T-helper 17 cell (primary cell): Measurements from ENCODE around the gene EGFR. TPM values are rescaled to one million over a fixed set of nuclear protein-coding genes. Genes with fewer than 3 reads are reported as not detected.
A peak's percentile ranks its signal among the peaks of the same experiment; 100 is the strongest.

Experiments used
- ATAC-seq: fragments of 150-1000 bp; cut with Tn5 transposase; 2 replicates; pipeline ENCODE4 v1.10.0; 2021; ENCODE audit warnings: mild to moderate bottlenecking, moderate library complexity
- DNase-seq, 3 donors: peaks; one replicate each; pipeline versions ENCODE4 v3.0.0 to v3.0.0-alpha.2; 2020 to 2021
- H3K9me3 ChIP-seq: one replicate; pipeline ENCODE4 v1.7.0; 2013; ENCODE audit warnings: low read length, mild to moderate bottlenecking; ENCODE audit not compliant: control insufficient read depth, poor library complexity, severe bottlenecking
- H3K27ac Mint-ChIP-seq: one replicate; pipeline ENCODE4 v1.8.0; 2022; ENCODE audit warnings: mild to moderate bottlenecking, moderate library complexity, mixed read lengths
- H3K27me3 Mint-ChIP-seq: one replicate; pipeline ENCODE4 v1.8.0; 2022; ENCODE audit warnings: mixed read lengths
- H3K36me3 Mint-ChIP-seq: one replicate; pipeline ENCODE4 v1.8.0; 2022; ENCODE audit warnings: low read depth, mixed read lengths
- H3K4me1 Mint-ChIP-seq: one replicate; pipeline ENCODE4 v1.8.0; 2022; ENCODE audit warnings: mild to moderate bottlenecking, mixed read lengths
- H3K4me3 Mint-ChIP-seq: one replicate; pipeline ENCODE4 v1.8.0; 2022; ENCODE audit warnings: mild to moderate bottlenecking, moderate library complexity, mixed read lengths
- total RNA-seq, 4 donors: library from RNA in 2 of 4; stranded (reverse) in 2 of 4; gene quantifications; one replicate each; pipeline ENCODE4 v1.2.3 and lab custom pipeline; 2022 to 2026

EGFR gene
- total RNA-seq, 2 donors from 2014 or later = not detected

DNA sequence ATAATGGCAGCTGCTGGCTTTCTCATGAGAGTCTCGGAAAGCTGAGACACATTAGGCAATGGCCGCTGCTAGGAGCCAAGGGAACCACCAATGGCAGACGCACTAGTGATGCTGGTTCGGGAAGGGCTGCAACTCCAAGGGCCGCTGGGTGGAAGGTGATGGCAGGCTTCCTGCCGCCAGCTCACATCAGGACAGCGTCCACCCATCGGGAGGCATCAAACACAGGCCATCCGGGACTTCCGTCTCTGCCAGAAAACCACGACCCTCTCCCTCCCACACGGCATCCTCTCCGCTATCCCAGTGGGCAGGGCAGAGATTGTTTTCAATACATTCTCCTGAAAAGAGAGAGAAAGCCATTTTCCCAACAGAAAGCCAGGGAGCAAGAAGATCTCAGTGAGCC, 27.5 kb upstream of the EGFR start:
- Mint-ChIP-seq H3K4me3 (no peak overlapping the region), H3K27ac (no peak overlapping the region), H3K4me1 (peaks cover 11% of the 10 kb centered on the region), H3K36me3 (no peaks in the 10 kb centered on the region), H3K27me3 (peaks cover 6% of the 10 kb centered on the region)
- no peaks in the 10 kb centered on the region for H3K9me3 ChIP-seq
- DNase-seq (no peak), ATAC-seq (no peak)

DNA sequence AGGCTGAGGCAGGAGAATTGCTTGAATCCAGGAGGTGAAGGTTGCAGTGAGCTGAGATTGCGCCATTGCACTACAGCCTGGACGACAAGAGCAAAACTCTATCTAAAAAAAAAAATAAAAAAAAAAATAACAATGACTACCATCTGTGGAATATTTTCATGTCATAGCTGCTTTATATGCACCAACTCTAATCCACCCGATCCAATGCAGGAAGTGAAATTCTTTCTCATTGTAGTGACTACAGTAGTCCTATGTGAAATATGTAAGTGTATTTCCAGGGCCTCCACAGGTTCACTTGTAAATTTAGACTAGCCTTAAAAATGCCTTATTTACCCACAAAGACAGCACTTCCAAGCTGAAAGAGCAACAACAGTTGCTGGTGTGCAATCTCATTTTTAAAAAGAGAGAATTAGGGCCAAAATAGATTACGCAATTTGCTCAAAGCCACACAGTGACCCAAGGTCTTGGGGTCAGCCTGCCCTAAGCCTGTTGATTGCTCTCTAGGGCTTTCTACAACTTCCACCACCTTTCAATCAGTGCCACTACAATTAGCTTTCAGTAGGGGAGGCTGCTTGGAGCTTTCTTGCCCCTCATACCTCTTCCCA, 25.8 kb upstream of the EGFR start:
- H3K4me3 Mint-ChIP-seq = no peak overlapping the region

DNA sequence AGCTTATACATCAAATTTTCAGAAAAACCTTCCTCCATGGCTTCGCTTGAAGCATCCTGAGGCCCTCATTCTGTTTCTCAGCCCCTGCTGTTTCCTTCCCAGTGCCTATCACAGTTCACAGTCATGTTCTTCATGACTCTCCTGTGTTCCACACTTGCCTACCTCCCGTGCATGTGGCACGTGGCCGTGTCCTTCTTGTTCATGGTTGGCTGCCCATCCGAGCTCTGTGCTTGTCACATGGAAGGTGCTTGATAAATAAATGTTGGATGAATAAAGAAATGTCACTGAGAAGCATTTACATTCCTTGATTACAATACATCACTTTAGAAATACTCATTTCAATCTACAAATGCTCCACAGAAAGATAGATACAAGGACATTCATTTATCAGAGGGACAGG, 23.7 kb upstream of the EGFR start:
- peak overlapping the region; percentile 24 for H3K27ac Mint-ChIP-seq

More for the DNA sequence above, 25.8 kb upstream of the EGFR start:
- H3K36me3 Mint-ChIP-seq = no peaks in the 10 kb centered on the region
- DNase-seq = no peak
- no peak for ATAC-seq
- H3K9me3 ChIP-seq = no peaks in the 10 kb centered on the region
- no peaks in the 10 kb centered on the region for H3K27me3 Mint-ChIP-seq
- H3K27ac Mint-ChIP-seq = no peak overlapping the region
- H3K4me1 Mint-ChIP-seq = peaks cover 15% of the 10 kb centered on the region

DNA sequence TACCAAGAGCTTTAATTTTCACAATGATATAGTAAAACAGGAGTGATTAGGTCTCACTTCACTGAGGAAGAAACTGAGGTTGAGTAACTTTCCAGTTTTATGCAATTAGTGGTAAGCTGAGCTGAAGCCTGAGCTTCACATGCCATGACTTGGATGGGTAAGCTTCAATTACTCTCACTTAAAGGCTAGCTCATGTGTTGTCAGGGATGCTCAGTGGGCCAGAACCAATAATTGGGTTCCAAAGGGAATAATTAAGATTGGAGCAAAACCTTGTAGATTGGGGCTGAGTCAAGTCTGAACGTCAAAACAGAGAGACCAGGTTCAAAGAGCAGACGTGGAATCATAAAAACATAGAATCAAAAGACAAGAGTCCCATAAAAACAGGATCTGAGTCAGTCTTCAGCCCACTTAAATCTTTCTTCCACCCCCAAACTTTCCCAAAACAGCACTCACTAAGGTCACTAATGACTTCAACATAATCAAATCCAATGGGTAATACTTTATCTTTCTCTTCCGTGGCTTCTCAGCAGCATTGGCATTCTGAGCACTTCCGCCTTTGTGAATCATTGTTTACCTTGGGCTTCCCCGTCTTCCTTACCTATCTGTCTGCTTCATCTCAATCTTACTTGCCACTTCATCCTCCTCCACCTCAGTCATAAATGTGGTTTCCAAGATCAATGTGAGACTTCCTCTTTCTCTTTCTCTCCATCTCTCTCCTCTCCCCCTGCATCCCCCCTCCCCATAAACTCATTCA, 23.0 kb upstream of the EGFR start:
- DNase-seq (no peak), ATAC-seq (peak; percentile 93)
- peaks cover 6% of the 10 kb centered on the region for H3K27me3 Mint-ChIP-seq
- peaks cover 15% of the 10 kb centered on the region for H3K4me1 Mint-ChIP-seq
- peak overlapping the region; percentile 24 for H3K27ac Mint-ChIP-seq
- H3K4me3 Mint-ChIP-seq = no peak overlapping the region
- no peaks in the 10 kb centered on the region for H3K36me3 Mint-ChIP-seq
- H3K9me3 ChIP-seq = no peaks in the 10 kb centered on the region

More for the DNA sequence above, 23.7 kb upstream of the EGFR start:
- H3K9me3 ChIP-seq = no peaks in the 10 kb centered on the region
- Mint-ChIP-seq H3K27me3 (peaks cover 6% of the 10 kb centered on the region), H3K4me3 (no peak overlapping the region), H3K36me3 (no peaks in the 10 kb centered on the region), H3K4me1 (peaks cover 15% of the 10 kb centered on the region)
- DNase-seq = no peak
- no peak for ATAC-seq

DNA sequence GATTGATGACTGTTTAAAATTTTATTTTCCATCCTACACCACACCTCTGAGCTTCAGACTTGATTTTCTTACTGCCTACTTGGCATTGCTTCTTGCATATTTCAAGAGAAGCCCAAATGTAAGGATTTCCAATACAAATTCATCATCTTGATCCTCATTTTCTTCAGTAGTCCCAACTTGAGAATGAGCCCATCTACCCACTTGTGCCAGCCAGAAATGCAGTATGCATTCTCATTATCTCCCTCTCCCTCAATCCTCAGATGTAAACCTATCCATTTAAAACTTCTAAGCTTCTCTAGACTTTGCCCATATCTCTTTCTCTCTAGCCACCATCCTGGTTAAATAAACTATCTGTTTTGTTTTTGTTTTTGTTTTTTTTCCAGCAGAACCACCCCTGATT, 22.4 kb upstream of the EGFR start:
- H3K4me1 Mint-ChIP-seq = peaks cover 15% of the 10 kb centered on the region
- no peaks in the 10 kb centered on the region for H3K9me3 ChIP-seq
- H3K27me3 Mint-ChIP-seq = peaks cover 6% of the 10 kb centered on the region
- H3K36me3 Mint-ChIP-seq = no peaks in the 10 kb centered on the region
- peak overlapping the region; percentile 24 for H3K27ac Mint-ChIP-seq
- no peak overlapping the region for H3K4me3 Mint-ChIP-seq
- no peak for DNase-seq
- ATAC-seq = no peak

DNA sequence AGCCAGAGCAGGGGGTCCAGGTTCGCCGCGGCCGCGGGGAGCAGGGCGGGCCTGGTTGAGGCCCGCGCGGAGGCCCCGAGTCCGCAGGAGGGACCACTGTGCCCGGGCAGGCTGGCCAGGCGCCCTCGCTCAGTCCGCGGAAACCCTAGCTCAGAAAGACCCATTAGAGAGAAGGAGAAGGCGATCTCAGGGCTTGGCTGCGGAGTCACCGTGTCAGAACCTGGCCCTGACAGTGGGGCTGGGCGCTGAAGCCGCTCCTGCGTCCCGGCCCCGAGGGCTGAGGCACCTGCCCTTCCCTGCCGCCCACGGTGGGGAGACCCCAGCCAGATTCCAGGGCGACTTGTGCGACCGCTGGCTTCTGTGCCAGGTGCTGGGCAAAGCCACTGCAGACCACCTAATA, 14.2 kb upstream of the EGFR start:
- no peak for DNase-seq
- H3K4me3 Mint-ChIP-seq = no peak overlapping the region
- H3K36me3 Mint-ChIP-seq = no peaks in the 10 kb centered on the region
- no peak overlapping the region for H3K27ac Mint-ChIP-seq
- peaks cover 11% of the 10 kb centered on the region for H3K27me3 Mint-ChIP-seq
- H3K9me3 ChIP-seq = no peaks in the 10 kb centered on the region
- no peaks in the 10 kb centered on the region for H3K4me1 Mint-ChIP-seq
- ATAC-seq = no peak

DNA sequence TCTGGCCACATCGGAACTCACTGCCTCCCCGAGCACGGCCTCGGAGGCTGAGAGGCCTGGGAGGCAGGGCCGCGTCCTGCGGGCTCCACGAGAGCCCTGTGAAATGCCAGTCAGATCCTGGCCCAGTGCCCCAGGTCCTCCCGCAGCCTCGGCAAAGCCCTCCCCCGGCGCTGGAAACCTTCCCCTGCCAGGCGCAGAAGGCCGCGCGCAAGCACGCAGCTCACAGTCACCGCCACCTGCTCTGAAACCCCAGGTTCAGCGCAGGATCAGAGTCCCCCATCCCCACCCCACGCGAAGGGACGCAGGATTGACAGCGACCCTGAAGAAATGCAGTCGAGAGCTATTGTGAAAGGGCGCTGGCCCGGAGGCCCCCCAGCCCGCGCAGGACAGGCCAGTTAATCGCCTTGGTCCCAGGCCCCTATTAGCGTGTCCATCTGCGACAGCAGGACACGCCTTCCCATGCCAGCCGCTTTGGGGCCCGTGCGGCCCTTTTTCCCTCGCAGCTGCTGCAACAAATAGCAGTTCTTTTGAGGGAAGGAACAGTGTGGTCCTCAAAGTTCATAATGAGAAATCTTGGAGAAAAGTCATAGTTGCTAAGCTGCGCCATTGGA, 13.5 kb upstream of the EGFR start:
- H3K9me3 ChIP-seq = no peaks in the 10 kb centered on the region
- H3K36me3 Mint-ChIP-seq = no peaks in the 10 kb centered on the region
- no peak for DNase-seq
- no peak overlapping the region for H3K27ac Mint-ChIP-seq
- no peak for ATAC-seq
- H3K4me3 Mint-ChIP-seq = no peak overlapping the region
- no peaks in the 10 kb centered on the region for H3K4me1 Mint-ChIP-seq
- peaks cover 6% of the 10 kb centered on the region for H3K27me3 Mint-ChIP-seq

DNA sequence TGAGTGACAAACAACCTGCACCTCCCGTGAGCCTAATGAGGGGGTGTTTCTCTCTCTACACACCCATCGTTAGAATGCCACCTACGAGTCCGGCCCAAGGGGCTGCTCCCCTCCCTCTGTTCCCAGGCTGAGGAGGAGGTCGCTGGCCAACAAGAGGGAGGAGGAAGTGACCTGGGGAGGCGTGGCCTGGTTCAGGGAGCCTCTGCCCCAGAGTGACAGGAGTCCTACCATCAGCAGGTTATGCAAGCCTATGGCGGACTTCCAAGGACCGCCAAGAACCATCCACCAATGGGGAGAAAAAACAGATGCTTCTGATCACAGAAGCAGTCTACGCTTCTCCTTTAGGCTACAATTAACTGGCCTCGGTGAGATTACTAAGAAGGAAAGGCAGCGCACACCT, 12.3 kb upstream of the EGFR start:
- DNase-seq (no peak), ATAC-seq (no peak)
- H3K4me3 Mint-ChIP-seq = no peak overlapping the region
- peaks cover 11% of the 10 kb centered on the region for H3K27me3 Mint-ChIP-seq
- H3K9me3 ChIP-seq = no peaks in the 10 kb centered on the region
- no peaks in the 10 kb centered on the region for H3K4me1 Mint-ChIP-seq
- H3K27ac Mint-ChIP-seq = no peak overlapping the region
- no peaks in the 10 kb centered on the region for H3K36me3 Mint-ChIP-seq

DNA sequence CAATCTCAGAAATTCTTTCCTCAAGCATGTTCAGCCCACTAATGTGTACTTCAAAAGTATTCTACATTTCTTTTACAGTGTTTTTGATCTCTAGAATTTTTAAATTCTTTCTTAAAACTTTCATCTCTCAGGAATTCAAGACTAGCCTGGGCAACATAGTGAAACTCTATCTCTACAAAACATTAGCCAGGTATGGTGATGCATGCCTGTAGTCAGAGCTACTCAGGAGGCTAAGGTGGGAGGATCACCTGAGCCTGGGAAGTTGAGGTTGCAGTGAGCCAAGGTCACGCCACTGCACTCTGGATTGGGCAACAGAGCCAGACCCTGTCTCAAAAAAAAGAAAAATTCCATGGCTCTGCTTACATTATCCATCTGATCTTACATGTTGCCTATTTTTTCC, 5.0 kb upstream of the EGFR start:
- Mint-ChIP-seq H3K4me3 (no peak overlapping the region), H3K4me1 (no peaks in the 10 kb centered on the region), H3K27ac (no peak overlapping the region), H3K36me3 (no peaks in the 10 kb centered on the region), H3K27me3 (peaks cover 63% of the 10 kb centered on the region)
- no peaks in the 10 kb centered on the region for H3K9me3 ChIP-seq
- no peak for ATAC-seq
- DNase-seq = no peak

DNA sequence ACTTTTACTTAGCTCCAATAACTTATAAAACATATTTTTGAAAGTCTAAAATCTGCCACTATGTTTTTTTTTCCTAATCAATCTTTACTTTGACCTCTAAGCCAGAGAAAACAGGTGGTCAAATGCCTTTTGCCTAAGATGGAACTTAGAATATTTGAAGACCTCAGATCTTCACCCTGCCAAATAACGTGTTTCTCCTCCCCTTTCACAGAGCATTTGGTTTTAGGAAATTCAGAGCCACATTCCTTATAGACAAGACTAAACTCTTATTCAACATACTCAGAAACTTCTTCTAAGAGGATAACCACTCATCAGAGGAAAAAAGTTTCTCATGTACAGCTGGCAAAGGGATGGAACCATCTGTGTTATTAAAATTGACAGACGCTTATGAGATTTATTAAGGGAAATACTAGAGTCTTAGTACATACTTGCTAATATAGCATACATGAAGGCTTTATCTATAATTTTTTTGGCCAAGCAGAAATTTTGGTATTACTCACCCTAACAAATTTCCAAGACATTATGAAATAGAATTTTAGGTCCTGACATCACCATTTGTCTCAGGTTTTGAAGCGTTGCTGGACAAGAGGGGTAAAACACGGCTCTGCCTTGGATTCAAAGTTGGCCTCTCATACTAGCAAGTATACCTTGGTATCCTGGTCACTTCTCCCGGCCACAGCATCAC, 2.6 kb upstream of the EGFR start:
- H3K9me3 ChIP-seq = no peaks in the 10 kb centered on the region
- H3K27me3 Mint-ChIP-seq = peaks cover 66% of the 10 kb centered on the region
- H3K36me3 Mint-ChIP-seq = no peaks in the 10 kb centered on the region
- ATAC-seq = no peak
- no peak overlapping the region for H3K4me3 Mint-ChIP-seq
- no peaks in the 10 kb centered on the region for H3K4me1 Mint-ChIP-seq
- H3K27ac Mint-ChIP-seq = no peak overlapping the region
- no peak for DNase-seq

DNA sequence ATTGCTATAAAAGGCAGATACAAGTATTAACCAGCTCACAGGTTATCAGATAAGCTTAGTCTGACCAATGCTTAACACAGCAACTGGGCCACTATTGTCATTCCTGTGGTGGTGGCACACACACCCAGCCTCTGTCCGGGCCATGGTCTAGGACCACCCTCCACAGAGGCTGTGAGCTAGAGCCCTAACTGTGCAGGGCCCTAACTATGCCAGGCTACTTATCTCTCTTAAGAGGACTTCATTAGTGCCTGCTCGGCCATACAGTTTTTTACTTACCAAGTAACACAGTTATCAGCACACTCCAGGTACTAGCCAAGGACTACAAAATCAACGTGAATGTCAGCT, 2.1 kb upstream of the EGFR start:
- DNase-seq = no peak
- Mint-ChIP-seq H3K4me3 (no peak overlapping the region), H3K27ac (no peak overlapping the region), H3K27me3 (peaks cover 69% of the 10 kb centered on the region), H3K4me1 (no peaks in the 10 kb centered on the region), H3K36me3 (no peaks in the 10 kb centered on the region)
- ATAC-seq = no peak
- H3K9me3 ChIP-seq = no peaks in the 10 kb centered on the region

DNA sequence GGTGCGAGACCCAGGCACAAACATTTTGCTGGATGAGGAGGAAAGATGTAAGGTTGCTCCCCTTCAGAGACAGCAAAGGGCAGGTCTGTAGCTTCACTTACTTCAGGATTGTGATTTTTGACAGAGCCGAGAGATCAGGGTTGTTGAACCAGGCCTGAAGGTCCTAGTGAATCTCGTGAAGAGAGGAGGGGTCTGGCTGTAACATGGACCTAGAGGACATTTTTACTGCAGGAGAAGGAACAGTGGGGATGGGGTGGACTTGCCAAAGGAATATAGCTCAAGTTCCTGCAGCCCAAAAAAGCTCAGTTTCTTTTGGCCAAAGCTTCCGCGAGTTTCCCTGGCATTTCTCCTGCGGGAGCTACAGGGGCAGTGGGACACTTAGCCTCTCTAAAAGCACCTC, 976 bp upstream of the EGFR start:
- H3K4me1 Mint-ChIP-seq = no peaks in the 10 kb centered on the region
- no peaks in the 10 kb centered on the region for H3K36me3 Mint-ChIP-seq
- ATAC-seq (no peak), DNase-seq (no peak)
- no peak overlapping the region for H3K27ac Mint-ChIP-seq
- peak overlapping the region; percentile 33 for H3K4me3 Mint-ChIP-seq
- H3K9me3 ChIP-seq = no peaks in the 10 kb centered on the region
- peaks cover 67% of the 10 kb centered on the region for H3K27me3 Mint-ChIP-seq

DNA sequence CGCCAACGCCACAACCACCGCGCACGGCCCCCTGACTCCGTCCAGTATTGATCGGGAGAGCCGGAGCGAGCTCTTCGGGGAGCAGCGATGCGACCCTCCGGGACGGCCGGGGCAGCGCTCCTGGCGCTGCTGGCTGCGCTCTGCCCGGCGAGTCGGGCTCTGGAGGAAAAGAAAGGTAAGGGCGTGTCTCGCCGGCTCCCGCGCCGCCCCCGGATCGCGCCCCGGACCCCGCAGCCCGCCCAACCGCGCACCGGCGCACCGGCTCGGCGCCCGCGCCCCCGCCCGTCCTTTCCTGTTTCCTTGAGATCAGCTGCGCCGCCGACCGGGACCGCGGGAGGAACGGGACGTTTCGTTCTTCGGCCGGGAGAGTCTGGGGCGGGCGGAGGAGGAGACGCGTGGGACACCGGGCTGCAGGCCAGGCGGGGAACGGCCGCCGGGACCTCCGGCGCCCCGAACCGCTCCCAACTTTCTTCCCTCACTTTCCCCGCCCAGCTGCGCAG, 424 bp downstream of the EGFR start:
- peak overlapping the region; percentile 77 for H3K4me3 Mint-ChIP-seq
- no peaks in the 10 kb centered on the region for H3K4me1 Mint-ChIP-seq
- no peaks in the 10 kb centered on the region for H3K36me3 Mint-ChIP-seq
- DNase-seq (no peak), ATAC-seq (no peak)
- H3K27me3 Mint-ChIP-seq = peaks cover 75% of the 10 kb centered on the region
- H3K27ac Mint-ChIP-seq = no peak overlapping the region
- no peaks in the 10 kb centered on the region for H3K9me3 ChIP-seq
